OCI-LY3 (cell line): Measurements from ENCODE around the gene ARHGAP24.

Experiments
- H2AFZ ChIP-seq: fragments of 200-600, 300-600 bp; shearing (Covaris generic); 2 replicates; pipeline ENCODE4 v1.6.0; 2014; ENCODE audit warnings: antibody characterized with exemption, low read depth, low read length
- H3K27ac ChIP-seq: fragments of 200-600, 300-600 bp; sonication (generic); 2 replicates; pipeline ENCODE4 v1.5.1; 2014; ENCODE audit warnings: mild to moderate bottlenecking, low read length, moderate library complexity, mixed read lengths
- H3K27me3 ChIP-seq: fragments of 200-600, 300-600 bp; sonication (generic); 2 replicates; pipeline ENCODE4 v1.6.1; 2014; ENCODE audit warnings: low read depth, low read length, mixed read lengths
- H3K36me3 ChIP-seq: fragments of 200-600, 300-600 bp; sonication (generic); replicated peaks from 2 replicates; pipeline ENCODE3; 2014; ENCODE audit warnings: low read depth, low read length, mixed read lengths
- H3K4me1 ChIP-seq: fragments of 300-600, 200-600 bp; sonication (generic); 2 replicates; pipeline ENCODE4 v1.6.1; 2014; ENCODE audit warnings: low read length, mixed read lengths
- H3K4me2 ChIP-seq: fragments of 200-600, 300-600 bp; sonication (generic); 2 replicates; pipeline ENCODE4 v1.6.1; 2014; ENCODE audit warnings: low read length, mixed read lengths
- H3K4me3 ChIP-seq: fragments of 300-600, 200-600 bp; sonication (generic); 2 replicates; pipeline ENCODE4 v1.5.1; 2014; ENCODE audit warnings: antibody characterized with exemption, mild to moderate bottlenecking, low read length, moderate library complexity
- H3K79me2 ChIP-seq: fragments of 300-600, 200-600 bp; shearing (Covaris generic); 2 replicates; pipeline ENCODE4 v1.6.1; 2014; ENCODE audit warnings: mild to moderate bottlenecking, low read length, mixed read lengths
- H3K9ac ChIP-seq: fragments of 300-600, 200-600 bp; shearing (Covaris generic); 2 replicates; pipeline ENCODE4 v1.6.0; 2014; ENCODE audit warnings: mild to moderate bottlenecking, low read length, moderate library complexity
- H3K9me3 ChIP-seq: fragments of 200-600, 300-600 bp; shearing (Covaris generic); 2 replicates; pipeline ENCODE4 v1.6.1; 2014; ENCODE audit warnings: low read length, mixed read lengths; ENCODE audit not compliant: insufficient read depth
- H4K20me1 ChIP-seq: fragments of 200-600, 300-600 bp; sonication (generic); 2 replicates; pipeline ENCODE4 v1.6.1; 2016; ENCODE audit warnings: low read length, mixed read lengths; ENCODE audit not compliant: insufficient read depth
- EZH2phosphoT487 ChIP-seq: fragments of 200-600 bp; shearing (Covaris generic); IDR thresholded peaks from 2 replicates; pipeline ENCODE4 v1.6.1; 2018; ENCODE audit warnings: antibody characterized with exemption, mixed run types, low read depth
- TF ChIP-seq, protein P1 (sequence below): fragments of 200-600, 300-600 bp; sonication (generic); IDR thresholded peaks from 2 replicates; pipeline ENCODE4 v1.5.1; 2014; ENCODE audit warnings: antibody characterized with exemption, low read length, low read depth

ARHGAP24 gene

GRCh38 chr4:85792376-85793232 is 317.7 kb downstream of the ARHGAP24 start:
- H3K9me3 ChIP-seq: no peaks in the 10 kb centered on the region
- no peak overlapping the region for H3K4me2 ChIP-seq

GRCh38 chr4:85793233-85793585 is 318.3 kb downstream of the ARHGAP24 start:
- Histone ChIP-seq H3K4me3 (no peak overlapping the region), H3K79me2 (peaks cover 9% of the 10 kb centered on the region; the same call in 1 of the 2 replicates), H3K4me2 (no peak overlapping the region), H4K20me1 (peaks cover 13% of the 10 kb centered on the region), H3K9ac (no peak overlapping the region), H3K27me3 (no peaks in the 10 kb centered on the region), H3K9me3 (no peaks in the 10 kb centered on the region), H2AFZ (no peak overlapping the region), H3K4me1 (0 out of 2 replicates have a peak, but pooled peaks cover 11% of the 10 kb centered on the region), H3K36me3 (no peaks in the 10 kb centered on the region), H3K27ac (no peak overlapping the region)
- no peak for TF ChIP-seq EZH2phosphoT487
- TF ChIP-seq, protein P1, sequence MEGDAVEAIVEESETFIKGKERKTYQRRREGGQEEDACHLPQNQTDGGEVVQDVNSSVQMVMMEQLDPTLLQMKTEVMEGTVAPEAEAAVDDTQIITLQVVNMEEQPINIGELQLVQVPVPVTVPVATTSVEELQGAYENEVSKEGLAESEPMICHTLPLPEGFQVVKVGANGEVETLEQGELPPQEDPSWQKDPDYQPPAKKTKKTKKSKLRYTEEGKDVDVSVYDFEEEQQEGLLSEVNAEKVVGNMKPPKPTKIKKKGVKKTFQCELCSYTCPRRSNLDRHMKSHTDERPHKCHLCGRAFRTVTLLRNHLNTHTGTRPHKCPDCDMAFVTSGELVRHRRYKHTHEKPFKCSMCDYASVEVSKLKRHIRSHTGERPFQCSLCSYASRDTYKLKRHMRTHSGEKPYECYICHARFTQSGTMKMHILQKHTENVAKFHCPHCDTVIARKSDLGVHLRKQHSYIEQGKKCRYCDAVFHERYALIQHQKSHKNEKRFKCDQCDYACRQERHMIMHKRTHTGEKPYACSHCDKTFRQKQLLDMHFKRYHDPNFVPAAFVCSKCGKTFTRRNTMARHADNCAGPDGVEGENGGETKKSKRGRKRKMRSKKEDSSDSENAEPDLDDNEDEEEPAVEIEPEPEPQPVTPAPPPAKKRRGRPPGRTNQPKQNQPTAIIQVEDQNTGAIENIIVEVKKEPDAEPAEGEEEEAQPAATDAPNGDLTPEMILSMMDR: no peak

More at GRCh38 chr4:85792376-85793232, 317.7 kb downstream of the ARHGAP24 start:
- TF ChIP-seq, protein P1: no peak
- TF ChIP-seq EZH2phosphoT487: no peak
- no peaks in the 10 kb centered on the region for H3K36me3 ChIP-seq
- H3K79me2 ChIP-seq: peaks cover 6% of the 10 kb centered on the region; the same call in 1 of the 2 replicates
- H3K27ac ChIP-seq: no peak overlapping the region
- H3K4me1 ChIP-seq: 0 out of 2 replicates have a peak, but pooled peaks cover 7% of the 10 kb centered on the region
- no peak overlapping the region for H3K9ac ChIP-seq
- H3K27me3 ChIP-seq: no peaks in the 10 kb centered on the region
- no peak overlapping the region for H2AFZ ChIP-seq
- peaks cover 12% of the 10 kb centered on the region for H4K20me1 ChIP-seq
- H3K4me3 ChIP-seq: no peak overlapping the region

GRCh38 chr4:85798012-85798770 is 323.2 kb downstream of the ARHGAP24 start:
- H3K36me3 ChIP-seq: no peaks in the 10 kb centered on the region
- H3K9ac ChIP-seq: no peak overlapping the region
- H3K27ac ChIP-seq: no peak overlapping the region
- H4K20me1 ChIP-seq: peaks cover 14% of the 10 kb centered on the region
- no peaks in the 10 kb centered on the region for H3K9me3 ChIP-seq
- H3K4me3 ChIP-seq: no peak overlapping the region
- peaks cover 4% of the 10 kb centered on the region; the same call in 1 of the 2 replicates for H3K79me2 ChIP-seq
- H3K27me3 ChIP-seq: no peaks in the 10 kb centered on the region
- H3K4me2 ChIP-seq: no peak overlapping the region
- TF ChIP-seq, protein P1: no peak
- no peak for TF ChIP-seq EZH2phosphoT487
- 0 out of 2 replicates have a peak, but pooled peaks cover 11% of the 10 kb centered on the region for H3K4me1 ChIP-seq
- no peak overlapping the region for H2AFZ ChIP-seq

- Histone ChIP-seq H3K4me2 (no peak overlapping the region), H3K79me2 (no peaks in the 10 kb centered on the region), H4K20me1 (peaks cover 14% of the 10 kb centered on the region), H3K9ac (no peak overlapping the region), H2AFZ (no peak overlapping the region), H3K27ac (no peak overlapping the region), H3K4me1 (no peaks in the 10 kb centered on the region), H3K36me3 (no peaks in the 10 kb centered on the region), H3K4me3 (no peak overlapping the region), H3K9me3 (no peaks in the 10 kb centered on the region), H3K27me3 (no peaks in the 10 kb centered on the region)
- TF ChIP-seq EZH2phosphoT487: no peak
- TF ChIP-seq, protein P1: no peak
These were observed 328.9 kb downstream of the ARHGAP24 start for GRCh38 chr4:85803856-85804255.
